UCSD-AML1 (cell line): ENCODE data around the gene IDH3G.
"Not testable (repeated sequence)": the region's sequence is repeated elsewhere in the genome, so short reads cannot be mapped to it uniquely, and the experiment has no call there.

Experiments used
- DNase-seq: peaks from one replicate; lab custom pipeline; 2025; ENCODE audit not compliant: unreplicated experiment; lab: John Stamatoyannopoulos, UW

Gene IDH3G

GRCh38 chrX:153763298-153763932 is 30.8 kb downstream of the IDH3G start:
- no peak for DNase-seq

GRCh38 chrX:153762626-153763173 is 31.5 kb downstream of the IDH3G start:
- DNase-seq = no peak

DNA sequence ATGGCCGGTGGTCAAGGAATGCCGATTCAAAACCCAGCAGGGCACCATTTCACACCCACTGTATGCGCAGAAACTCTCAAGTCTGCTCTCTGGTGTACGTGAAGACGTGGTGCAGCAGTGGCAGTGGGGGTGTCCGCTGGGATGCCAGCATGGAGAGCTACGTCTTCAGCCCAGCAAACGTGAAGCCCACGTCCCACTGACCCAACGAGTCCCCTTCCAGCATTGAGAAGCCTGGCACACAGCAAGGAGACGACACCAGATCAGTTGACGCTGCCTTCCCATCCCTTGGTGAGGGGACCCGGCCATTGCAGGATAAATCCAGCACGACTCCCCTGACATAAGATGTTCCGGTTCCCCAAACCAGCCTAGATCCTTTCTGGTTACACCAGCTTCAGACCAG is 32.3 kb downstream of the IDH3G start:
- DNase-seq = no peak

DNA sequence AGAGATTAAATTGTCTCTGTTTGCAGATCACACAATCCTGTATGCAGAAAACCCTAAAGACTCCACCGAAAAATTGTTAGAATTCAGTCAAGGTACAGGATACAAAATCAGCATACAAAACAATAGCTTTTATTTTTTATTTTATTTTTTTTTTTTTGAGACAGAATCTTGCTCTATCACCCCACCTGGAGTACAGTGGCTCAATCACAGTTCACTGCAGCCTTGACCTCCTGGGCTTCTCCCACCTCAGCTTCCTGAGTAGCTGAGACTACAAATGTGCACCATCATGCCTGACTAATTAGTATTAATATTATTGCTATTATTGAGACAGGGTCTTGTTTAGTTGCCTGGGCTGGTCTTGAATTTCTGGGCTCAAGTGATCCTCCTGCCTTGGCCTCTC is 39.0 kb downstream of the IDH3G start:
- no peak for DNase-seq

DNA sequence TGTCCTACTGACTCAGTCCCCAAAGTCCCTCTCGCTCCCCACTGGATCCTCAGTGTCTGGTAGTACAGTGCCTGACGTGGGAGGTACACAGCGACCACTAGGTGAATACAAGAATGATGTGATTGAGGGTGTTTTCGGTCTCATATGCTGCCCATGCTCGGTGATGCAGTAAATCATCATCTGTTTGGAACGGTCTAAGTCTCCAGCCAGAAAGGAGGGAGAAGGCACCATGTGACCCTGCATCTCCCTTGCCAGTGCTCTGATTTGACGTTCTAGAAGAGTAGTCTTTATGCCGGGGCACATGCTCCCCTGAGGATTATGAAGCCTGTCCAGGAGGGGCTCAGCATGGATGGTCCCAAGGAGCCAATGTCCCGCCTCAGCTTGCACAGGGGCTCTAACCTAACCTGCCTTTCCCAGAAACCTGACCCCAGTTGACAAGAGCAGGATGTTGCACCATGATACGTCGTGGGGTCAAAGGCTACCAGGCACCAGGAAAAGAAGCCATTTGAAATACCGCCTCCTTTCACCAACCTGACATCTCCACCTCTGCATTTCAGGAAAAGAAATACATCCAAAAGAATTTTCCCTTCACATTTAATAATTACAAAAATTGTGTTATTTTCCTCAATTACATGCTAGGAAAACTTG is 43.9 kb downstream of the IDH3G start:
- no peak for DNase-seq

- not testable (repeated sequence) for DNase-seq
These were observed 45.2 kb downstream of the IDH3G start for GRCh38 chrX:153749017-153749416.

- DNase-seq = not testable (repeated sequence)
These were observed 47.2 kb downstream of the IDH3G start for GRCh38 chrX:153746991-153747390.

GRCh38 chrX:153746359-153746758 is 47.8 kb downstream of the IDH3G start:
- DNase-seq = no peak

- DNase-seq = not testable (repeated sequence)
These were observed 49.1 kb downstream of the IDH3G start for GRCh38 chrX:153745067-153745433.

GRCh38 chrX:153744210-153745066 is 49.7 kb downstream of the IDH3G start:
- DNase-seq = no peak

DNA sequence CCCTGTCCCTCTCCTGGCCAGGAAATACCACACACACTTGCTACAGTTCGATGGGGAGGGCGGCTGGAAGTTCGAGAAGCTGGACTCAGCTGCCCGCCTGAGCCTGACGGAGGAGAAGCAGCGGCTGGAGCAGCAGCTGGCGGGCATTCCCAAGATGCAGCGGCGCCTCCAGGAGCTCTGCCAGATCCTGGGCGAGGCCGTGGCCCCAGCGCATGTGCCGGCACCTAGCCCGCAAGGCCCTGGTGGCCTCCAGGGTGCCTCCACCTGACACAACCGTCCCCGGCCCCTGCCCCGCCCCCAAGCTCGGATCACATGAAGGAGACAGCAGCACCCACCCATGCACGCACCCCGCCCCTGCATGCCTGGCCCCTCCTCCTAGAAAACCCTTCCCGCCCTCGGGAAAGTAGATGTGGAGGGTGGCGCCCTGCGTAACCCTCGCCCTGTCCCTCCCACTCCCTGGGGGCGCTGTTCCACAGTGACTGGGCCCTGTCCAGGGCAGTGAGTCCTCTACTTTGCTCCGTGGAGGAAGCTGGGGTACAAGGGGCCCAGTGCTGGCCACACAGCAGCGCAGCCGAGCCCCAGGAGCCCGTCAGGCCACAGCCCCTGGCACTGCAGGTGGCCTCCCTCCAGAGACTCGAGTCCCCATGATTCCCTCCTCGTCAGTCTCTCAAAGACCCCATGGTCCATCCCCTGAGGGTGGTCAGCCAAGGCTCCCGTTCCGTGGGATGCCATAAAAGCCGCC is 50.5 kb downstream of the IDH3G start:
- DNase-seq = not testable (repeated sequence)

DNA sequence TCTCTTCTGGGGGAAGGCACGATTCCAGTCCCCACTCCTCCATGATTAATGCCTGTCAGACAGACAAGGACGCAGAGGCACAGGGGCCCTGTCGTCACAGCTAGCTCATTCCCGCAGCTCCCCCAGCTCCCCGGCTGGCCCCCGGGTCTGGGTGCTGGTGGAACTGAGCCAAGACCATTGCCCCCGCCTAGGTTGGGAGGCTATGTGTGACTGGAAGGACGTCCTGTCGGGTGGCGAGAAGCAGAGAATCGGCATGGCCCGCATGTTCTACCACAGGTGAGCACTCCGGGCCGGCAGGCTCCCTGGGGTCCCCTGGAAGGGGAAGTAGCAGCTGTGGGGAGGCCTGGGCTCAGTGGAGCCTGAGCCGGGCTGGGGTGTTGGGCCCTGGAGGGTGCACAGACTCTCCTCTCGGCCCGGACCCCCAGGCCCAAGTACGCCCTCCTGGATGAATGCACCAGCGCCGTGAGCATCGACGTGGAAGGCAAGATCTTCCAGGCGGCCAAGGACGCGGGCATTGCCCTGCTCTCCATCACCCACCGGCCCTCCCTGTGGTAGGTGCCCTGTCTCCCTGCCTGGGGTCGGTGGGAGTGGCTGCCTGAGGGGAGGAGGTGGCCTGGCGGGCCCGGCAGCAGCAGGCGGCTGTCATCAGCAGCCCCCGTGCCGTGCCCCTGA is 51.2 kb downstream of the IDH3G start:
- not testable (repeated sequence) for DNase-seq

DNA sequence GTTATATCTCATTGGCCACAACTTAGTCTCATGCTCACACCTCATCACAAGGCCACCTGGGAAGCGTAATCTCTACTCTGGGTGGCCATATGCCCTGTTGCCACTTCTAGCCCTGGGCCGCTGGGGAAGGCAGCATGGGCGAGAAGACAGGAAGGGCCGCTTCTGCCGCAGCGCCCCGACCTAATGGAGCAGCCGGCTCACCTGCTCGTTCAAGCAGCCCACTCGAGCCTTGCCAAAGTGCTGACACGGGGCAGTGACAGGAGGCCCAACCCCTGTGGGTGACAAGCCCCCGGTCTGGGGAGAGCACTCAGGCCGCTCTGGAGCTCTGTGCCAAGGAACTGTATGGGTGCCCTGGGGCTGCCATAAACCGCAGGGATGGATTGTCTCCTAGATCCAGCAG is 52.1 kb downstream of the IDH3G start:
- not testable (repeated sequence) for DNase-seq

DNA sequence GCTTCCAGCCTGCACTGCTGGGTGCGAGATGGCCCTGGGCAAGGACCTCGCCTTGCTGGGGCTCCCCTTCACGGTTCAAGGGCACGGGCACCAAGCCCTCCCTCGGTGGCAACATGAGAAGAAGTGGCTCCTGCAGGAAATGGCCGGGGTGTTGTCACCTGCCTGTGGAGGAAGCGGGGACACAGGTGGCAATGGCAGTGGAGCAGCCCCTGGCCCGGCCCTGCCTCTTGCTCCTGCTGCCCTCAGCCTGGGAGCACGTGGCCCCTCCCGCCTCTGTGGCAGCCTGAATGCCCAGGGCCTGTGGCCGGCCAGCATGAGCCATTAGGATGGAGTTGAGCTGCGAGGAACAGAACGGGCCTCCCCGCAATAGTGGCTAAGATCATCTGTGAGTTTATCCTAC is 52.7 kb downstream of the IDH3G start:
- no peak for DNase-seq

- no peak for DNase-seq
These were observed 53.4 kb downstream of the IDH3G start for GRCh38 chrX:153740631-153741222.

DNA sequence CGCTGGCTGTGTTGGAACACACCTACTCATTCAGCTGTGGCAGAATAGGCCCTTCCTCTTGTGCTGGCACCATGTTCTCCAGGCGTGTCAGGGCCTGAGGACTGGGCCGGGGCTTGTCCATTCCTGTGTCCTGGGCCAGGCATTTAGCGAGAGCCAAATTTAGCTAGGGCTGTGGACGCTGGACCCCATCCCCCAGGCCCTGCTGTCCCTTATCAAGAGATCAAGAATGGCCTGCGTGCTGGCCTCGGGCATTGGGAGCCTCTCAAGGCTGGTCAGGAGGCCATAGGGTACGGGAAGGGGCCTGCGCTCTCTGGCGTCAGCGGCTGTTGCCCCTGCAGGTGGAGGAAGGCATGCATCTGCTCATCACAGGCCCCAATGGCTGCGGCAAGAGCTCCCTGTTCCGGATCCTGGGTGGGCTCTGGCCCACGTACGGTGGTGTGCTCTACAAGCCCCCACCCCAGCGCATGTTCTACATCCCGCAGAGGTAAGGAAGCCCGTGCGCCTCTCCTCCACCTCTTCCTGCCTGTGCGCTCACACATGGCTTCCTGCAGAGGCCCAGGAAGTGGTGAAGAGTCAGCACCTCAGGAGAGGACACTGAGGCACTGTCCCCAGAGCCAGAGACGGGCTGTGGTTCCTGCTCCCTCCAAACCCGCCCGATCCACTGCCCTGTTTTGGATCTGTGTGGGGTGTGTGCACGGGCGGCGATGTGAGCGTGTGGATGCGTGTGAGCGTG is 54.3 kb downstream of the IDH3G start:
- DNase-seq = no peak

GRCh38 chrX:153738056-153738605 is 56.0 kb downstream of the IDH3G start:
- no peak for DNase-seq

DNA sequence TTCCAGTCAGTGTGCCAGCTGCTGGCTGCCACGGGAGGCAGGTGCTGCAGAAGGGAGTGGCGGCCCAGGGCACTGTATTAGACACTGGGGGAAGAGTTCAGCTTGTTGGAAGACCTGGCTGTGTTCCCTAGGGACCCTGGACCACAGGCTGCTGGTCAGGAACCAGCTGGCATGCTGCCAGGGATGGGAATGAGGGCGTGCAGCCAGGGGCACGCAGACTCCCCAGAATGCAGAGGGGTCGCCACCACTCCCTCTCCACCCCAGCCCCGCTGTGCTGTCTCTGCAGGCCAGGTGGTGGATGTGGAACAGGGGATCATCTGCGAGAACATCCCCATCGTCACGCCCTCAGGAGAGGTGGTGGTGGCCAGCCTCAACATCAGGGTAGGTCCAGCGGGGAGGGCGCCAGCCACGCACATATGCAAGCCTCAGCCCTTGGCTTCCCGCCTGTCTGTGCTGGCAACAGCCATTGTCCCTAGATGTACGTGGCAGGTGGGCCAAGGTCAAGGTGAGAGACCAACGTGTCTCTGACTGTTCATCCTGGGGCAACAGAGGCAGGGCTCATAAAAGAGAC is 57.2 kb downstream of the IDH3G start:
- DNase-seq = no peak
